HPDE6-E6E7 (cell line): Measurements from ENCODE around the gene EFNA2.

Experiments used
- DNase-seq: peaks from one replicate; pipeline ENCODE4 v3.0.0; 2011; ENCODE audit warnings: missing footprints; ENCODE audit errors: extremely low spot score

EFNA2 gene

DNA sequence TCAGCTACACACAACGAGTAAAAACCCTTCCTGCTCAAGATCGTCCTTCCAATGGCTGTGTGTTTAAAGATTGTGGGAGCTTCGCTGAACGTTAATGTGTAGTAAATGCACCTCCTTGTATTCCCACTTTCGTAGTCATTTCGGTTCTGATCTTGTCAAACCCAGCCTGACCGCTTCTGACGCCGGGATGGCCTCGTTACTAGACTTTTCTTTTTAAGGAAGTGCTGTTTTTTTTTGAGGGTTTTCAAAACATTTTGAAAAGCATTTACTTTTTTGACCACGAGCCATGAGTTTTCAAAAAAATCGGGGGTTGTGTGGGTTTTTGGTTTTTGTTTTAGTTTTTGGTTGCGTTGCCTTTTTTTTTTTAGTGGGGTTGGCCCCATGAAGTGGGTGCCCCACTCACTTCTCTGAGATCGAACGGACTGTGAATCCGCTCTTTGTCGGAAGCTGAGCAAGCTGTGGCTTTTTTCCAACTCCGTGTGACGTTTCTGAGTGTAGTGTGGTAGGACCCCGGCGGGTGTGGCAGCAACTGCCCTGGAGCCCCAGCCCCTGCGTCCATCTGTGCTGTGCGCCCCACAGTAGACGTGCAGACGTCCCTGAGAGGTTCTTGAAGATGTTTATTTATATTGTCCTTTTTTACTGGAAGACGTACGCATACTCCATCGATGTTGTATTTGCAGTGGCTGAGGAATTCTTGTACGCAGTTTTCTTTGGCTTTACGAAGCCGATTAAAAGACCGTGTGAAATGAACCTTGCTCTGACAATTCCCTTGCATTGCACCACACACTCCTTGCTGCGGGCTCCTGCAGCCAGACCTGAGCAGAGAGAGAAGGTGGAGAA lies 13.0 kb upstream of the EFNA2 start:
- DNase-seq, result no peak

- DNase-seq, result no peak
Observed at GRCh38 chr19:1273263-1274041, 12.2 kb upstream of the EFNA2 start.

DNA sequence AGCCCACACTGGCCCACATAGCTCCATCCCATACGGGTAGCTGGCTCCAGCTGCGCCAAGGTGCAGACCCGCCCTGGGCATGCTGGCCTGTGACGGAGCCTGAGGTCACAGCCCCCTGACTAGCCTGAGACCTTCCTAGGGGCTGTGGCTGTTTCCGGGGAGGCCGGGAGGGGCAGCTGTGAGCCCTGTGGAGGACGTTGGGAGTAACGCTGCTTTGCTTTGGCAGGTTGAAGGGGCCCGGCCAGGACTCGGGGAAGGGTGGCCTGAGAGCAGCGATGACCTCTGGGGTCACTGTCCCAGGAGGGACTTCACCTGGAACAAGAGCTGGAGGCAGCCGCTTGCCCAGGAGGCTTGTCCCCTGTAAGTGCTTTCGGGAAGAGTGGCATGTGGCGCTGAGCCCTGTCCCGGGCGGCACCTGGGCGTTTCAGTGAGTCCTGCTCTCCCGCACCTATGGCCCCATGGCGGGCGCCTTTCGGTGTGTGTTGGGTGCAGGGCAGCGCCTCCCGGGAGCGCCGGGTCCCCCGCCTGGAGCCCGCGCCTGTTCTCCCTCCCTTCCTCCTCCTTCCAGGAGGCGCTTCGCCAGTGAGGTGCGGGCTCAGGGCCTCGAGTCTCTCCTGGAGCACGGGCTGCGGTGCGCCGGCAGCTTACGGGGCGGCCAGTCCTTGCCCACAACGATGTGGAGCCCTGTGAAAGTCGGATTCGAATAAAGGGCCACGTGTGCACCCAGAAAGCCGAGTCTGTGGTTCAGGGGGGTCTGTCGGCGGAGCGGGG lies 11.4 kb upstream of the EFNA2 start:
- no peak for DNase-seq

GRCh38 chr19:1274852-1275259 lies 10.8 kb upstream of the EFNA2 start:
- no peak for DNase-seq

- peak; percentile 93 for DNase-seq
Observed at GRCh38 chr19:1275260-1275975, 10.3 kb upstream of the EFNA2 start, which contains the start of gene FAM174C. Gene FAM174C, plus strand, starts transcription at chr19:1275530. Its CDS starts 20 bp downstream, at chr19:1275550.

GRCh38 chr19:1275976-1276627 lies 9.6 kb upstream of the EFNA2 start:
- no peak for DNase-seq

- DNase-seq, result no peak
Observed at GRCh38 chr19:1276628-1277022, 9.0 kb upstream of the EFNA2 start.

GRCh38 chr19:1277061-1277460 lies 8.6 kb upstream of the EFNA2 start:
- no peak for DNase-seq

GRCh38 chr19:1278074-1278473 lies 7.6 kb upstream of the EFNA2 start:
- no peak for DNase-seq

DNA sequence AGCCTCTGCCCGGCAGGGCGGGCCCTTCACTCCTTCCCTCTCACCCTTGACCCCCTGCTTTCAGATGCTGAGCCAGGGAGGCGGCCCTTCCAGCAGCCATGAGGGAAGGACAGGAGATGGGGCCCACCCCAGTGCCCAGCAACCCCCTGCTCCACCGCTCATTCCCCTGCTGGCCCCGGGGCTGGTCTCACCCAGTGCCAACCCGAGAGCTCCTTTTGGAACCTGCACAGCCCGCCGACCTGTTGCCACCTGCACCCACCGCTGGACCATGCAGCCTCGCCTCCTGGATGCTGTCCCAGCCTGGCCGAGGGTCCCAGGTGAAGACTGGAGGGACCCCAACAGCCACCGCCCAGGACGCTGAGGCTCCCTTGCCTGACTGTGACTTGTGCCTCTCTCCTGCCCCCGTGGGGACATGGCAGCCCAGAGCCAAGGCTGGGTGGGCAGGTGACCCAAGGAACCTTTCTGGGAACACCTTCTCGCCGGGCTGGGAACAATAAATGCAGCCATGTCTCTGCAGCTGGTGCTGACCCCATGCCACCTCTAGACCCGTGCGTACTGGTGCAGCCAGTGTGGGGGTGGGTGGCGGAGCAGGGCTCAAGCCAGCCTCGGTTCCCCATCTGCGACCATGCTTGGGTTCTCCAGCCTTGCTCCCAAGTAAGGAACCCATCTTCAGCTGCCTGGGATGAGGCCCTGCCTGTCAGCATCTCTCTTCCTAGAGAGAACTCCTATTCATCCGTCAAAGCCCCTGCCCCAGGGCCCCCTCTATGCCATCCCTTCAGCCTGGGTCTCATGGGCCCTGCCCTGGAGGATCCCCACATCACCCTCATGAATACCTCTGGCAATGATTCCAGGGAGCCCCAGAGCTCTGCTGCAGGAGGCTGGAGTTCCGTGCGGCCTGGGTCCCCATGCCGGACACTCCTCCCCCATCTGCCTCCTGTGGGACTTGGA lies 6.7 kb upstream of the EFNA2 start:
- DNase-seq, result no peak

DNA sequence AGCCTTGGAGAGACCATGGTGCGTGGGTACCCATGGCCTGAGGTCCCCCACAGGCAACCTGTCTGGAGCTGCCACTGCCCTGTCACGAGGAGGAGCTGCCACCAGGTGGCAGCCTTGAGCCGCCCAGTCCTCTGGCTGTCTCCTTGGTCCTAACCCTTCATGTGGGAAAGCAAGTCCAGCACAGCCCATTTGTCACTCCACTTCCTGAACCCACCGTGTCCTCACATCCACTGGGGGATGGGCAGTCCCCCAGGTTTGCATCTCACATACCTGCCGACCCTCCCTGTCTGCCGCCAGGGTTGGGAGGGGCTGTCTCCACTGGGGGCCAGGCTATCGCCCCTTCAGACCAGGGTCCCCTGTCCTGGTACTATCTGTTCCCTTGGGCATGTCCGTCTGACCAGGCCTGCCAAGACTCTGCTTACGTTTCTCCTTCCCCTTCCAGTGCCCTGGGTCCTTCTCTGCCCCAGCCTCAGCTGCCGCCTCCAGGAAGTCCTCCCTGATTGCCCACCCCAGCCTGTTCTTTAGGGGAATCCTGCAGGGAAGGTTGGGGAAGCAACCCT lies 5.8 kb upstream of the EFNA2 start:
- DNase-seq, result no peak

- no peak for DNase-seq
Observed at GRCh38 chr19:1280636-1281568, 4.8 kb upstream of the EFNA2 start.

DNA sequence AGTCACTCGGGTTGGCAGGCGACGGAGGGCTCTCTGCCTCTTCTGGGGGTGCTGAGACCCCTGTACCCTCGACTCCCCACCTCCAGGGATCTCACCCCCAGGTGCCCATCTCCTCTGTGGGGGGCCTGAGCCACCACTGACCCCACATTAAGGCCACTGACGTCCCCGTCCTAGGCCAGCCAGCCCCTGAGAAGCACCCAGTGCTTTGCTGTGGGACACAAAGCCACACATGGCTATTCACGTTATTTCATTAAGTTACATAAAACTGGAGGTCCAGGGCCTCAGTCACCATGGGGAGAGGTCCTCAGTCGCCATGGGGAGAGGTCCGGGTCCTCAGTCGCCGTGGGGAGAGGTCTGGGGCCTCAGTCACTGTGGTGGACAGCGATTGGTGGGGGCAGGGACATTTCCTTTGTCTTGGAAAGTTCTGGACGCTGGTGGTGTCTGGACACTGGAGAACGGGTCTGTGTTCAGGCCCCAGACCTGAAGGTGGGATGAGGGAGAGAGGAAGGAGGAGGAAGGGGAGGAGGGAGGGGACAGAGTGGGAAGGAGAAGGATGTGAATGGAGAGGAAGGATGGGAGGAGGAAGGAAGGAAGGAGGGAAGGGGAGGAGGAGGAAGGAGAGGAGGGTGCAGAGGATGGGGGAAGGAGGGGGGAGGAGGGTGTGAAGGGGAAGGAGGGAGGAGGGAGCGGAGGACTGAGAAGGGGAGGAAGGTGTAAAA lies 3.9 kb upstream of the EFNA2 start:
- no peak for DNase-seq

GRCh38 chr19:1282588-1283206 lies 3.0 kb upstream of the EFNA2 start:
- DNase-seq, result no peak

GRCh38 chr19:1283207-1283916 lies 2.3 kb upstream of the EFNA2 start:
- no peak for DNase-seq

DNA sequence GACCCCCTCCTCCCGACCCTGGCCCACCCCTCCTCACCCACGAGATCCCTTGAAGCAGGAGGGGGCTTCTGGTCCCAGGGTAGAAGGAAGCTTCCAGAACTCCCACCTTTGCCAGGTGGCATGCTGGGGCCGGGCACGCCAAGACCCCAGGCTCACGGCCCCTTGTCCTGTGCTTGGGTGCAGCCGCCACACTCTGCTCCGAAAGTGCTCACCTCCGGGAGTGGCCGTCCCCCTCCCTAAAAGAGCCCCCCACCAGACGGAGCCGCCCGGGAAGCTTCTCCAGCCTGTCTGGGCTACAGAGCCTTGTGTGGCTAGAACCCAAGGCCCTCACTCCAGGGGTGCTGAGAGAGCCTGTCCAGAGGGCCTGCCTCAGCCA lies 1.8 kb upstream of the EFNA2 start:
- no peak for DNase-seq
